ENCODE data around the gene MCOLN1. TPM values are rescaled to one million over a fixed set of nuclear protein-coding genes. Genes with fewer than 3 reads are reported as not detected.
A peak's percentile ranks its signal among the peaks of the same experiment; 100 is the strongest.

The MCOLN1 gene
- total and polyA plus RNA-seq, 9 of the 15 experiments (the other 6 are each of a cell fraction or from before 2014, with no cell fraction given): 0.25 to 15.4 (median 7.1) TPM

- TF ChIP-seq ZNF764 (CRISPR knock-in tag; IDR thresholded peaks at IDR 0.05; ENCODE audit: low read depth) (no peak), ZNF583 (CRISPR knock-in tag; IDR thresholded peaks at IDR 0.05) (no peak), AFF4 (CRISPR knock-in tag; IDR thresholded peaks at IDR 0.05) (no peak), ZBTB43 (CRISPR knock-in tag; IDR thresholded peaks at IDR 0.05) (no peak), HMGXB4 (CRISPR knock-in tag; IDR thresholded peaks at IDR 0.05) (no peak), CREM (IDR thresholded peaks at IDR 0.05; ENCODE audit: low read depth) (peak; percentile 28; the same call in 1 of the 2 replicates), DPF2 (IDR thresholded peaks at IDR 0.05) (peak; percentile 93), BCL6 (CRISPR knock-in tag; IDR thresholded peaks at IDR 0.05) (no peak), CBFA2T2 (conservative IDR thresholded peaks at IDR 0.05) (no peak), SIN3A (IDR thresholded peaks at IDR 0.05; ENCODE audit: borderline replicate concordance in 2 of 2, control insufficient read depth in 1 of 2, low read depth in 2 of 2, low read length in 2 of 2) (0 out of 4 replicates have a peak, but pooled peaks of 1 of the 2 experiments have one; percentile 28), ZNF695 (CRISPR knock-in tag; IDR thresholded peaks at IDR 0.05) (no peak), TFAM (CRISPR knock-in tag; conservative IDR thresholded peaks at IDR 0.05) (no peak), KAT7 (CRISPR knock-in tag; IDR thresholded peaks at IDR 0.05; ENCODE audit: borderline replicate concordance) (no peak), SMC3 (conservative IDR thresholded peaks at IDR 0.05; ENCODE audit: insufficient read depth, low read depth, low read length) (no peak), CXXC5 (CRISPR knock-in tag; IDR thresholded peaks at IDR 0.05) (0 out of 2 replicates have a peak, but pooled peaks have one; percentile 7), CCAR2 (IDR thresholded peaks at IDR 0.05; ENCODE audit: low read depth, low read length) (no peak), MTF1 (CRISPR knock-in tag; IDR thresholded peaks at IDR 0.05; ENCODE audit: borderline replicate concordance) (no peak), SRSF9 (IDR thresholded peaks at IDR 0.05; ENCODE audit: borderline replicate concordance, low read depth, low read length) (no peak), POLR3A (IDR thresholded peaks at IDR 0.05; ENCODE audit: borderline replicate concordance, extremely low read depth, insufficient read depth, insufficient read length) (no peak), ZNF79 (CRISPR knock-in tag; IDR thresholded peaks at IDR 0.05; ENCODE audit: low read depth) (no peak), ZNF175 (CRISPR knock-in tag; IDR thresholded peaks at IDR 0.05; ENCODE audit: low read depth) (no peak)
Observed at GRCh38 chr19:7506385-7507328, 15.8 kb upstream of the MCOLN1 start (continued).

All from K562 (cell line).